ENCODE results near the gene PRDM16. TPM values are rescaled to one million over a fixed set of nuclear protein-coding genes. Genes with fewer than 3 reads are reported as not detected.

The PRDM16 gene
- total RNA-seq, 1 experiment from 2014 or later = 0.17 TPM

- H3K56ac ChIP-seq (ENCODE audit: insufficient read length, low read depth, low read length) = no peak overlapping the region
- H4K20me1 ChIP-seq (ENCODE audit: control insufficient read depth, insufficient read depth, insufficient read length) = no peaks in the 10 kb centered on the region
- no peak overlapping the region for H2BK15ac ChIP-seq (ENCODE audit: low read depth, low read length)
- H3K27me3 ChIP-seq (ENCODE audit: insufficient read depth, low read length) = no peaks in the 10 kb centered on the region
- H3K4me2 ChIP-seq (ENCODE audit: insufficient read depth, insufficient read length, low read length) = no peak overlapping the region
- H3K4ac ChIP-seq (ENCODE audit: low read depth, low read length) = no peak overlapping the region
- H3K27ac Mint-ChIP-seq = no peak overlapping the region
- H3K9me3 ChIP-seq (ENCODE audit: control insufficient read depth, low read depth, low read length) = no peaks in the 10 kb centered on the region
- no peak overlapping the region for H3K23ac ChIP-seq (ENCODE audit: insufficient read length, low read depth, low read length)
- H2BK12ac ChIP-seq (ENCODE audit: insufficient read length, low read depth, low read length) = no peak overlapping the region
- H3K18ac ChIP-seq (ENCODE audit: insufficient read length, low read depth, low read length) = no peak overlapping the region
- no peak overlapping the region for H2AK5ac ChIP-seq (ENCODE audit: insufficient read length, low read length)
- no peak overlapping the region for H2BK20ac ChIP-seq (ENCODE audit: low read depth, low read length, poor library complexity, severe bottlenecking)
- DNase-seq = no peak
- no peak overlapping the region for H2BK120ac ChIP-seq (ENCODE audit: low read depth, low read length, poor library complexity, severe bottlenecking)
- H3K27ac ChIP-seq (ENCODE audit: insufficient read length, low read depth, low read length) = no peak overlapping the region
- no peaks in the 10 kb centered on the region for H3K36me3 Mint-ChIP-seq (ENCODE audit: insufficient read depth in 1 of 3, low read depth in 3 of 3)
- H3K14ac ChIP-seq (ENCODE audit: insufficient read depth, low read length) = no peak overlapping the region; the same call in 1 of the 2 replicates
- no peak overlapping the region for H3K9ac ChIP-seq (ENCODE audit: extremely low read depth, insufficient read length, low read length)
- H3K23me2 ChIP-seq (ENCODE audit: insufficient read length, low read depth, low read length, poor library complexity, severe bottlenecking) = no peaks in the 10 kb centered on the region
- no peak overlapping the region for H3T11ph ChIP-seq (ENCODE audit: low read length)
- TF ChIP-seq, protein P1, sequence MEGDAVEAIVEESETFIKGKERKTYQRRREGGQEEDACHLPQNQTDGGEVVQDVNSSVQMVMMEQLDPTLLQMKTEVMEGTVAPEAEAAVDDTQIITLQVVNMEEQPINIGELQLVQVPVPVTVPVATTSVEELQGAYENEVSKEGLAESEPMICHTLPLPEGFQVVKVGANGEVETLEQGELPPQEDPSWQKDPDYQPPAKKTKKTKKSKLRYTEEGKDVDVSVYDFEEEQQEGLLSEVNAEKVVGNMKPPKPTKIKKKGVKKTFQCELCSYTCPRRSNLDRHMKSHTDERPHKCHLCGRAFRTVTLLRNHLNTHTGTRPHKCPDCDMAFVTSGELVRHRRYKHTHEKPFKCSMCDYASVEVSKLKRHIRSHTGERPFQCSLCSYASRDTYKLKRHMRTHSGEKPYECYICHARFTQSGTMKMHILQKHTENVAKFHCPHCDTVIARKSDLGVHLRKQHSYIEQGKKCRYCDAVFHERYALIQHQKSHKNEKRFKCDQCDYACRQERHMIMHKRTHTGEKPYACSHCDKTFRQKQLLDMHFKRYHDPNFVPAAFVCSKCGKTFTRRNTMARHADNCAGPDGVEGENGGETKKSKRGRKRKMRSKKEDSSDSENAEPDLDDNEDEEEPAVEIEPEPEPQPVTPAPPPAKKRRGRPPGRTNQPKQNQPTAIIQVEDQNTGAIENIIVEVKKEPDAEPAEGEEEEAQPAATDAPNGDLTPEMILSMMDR (conservative IDR thresholded peaks at IDR 0.05) = no peak
- no peaks in the 10 kb centered on the region; the same call in 1 of the 2 replicates for H3K27me3 Mint-ChIP-seq (ENCODE audit: low read depth)
- peaks cover 2 to 15% of the 10 kb centered on the region in 2 experiments; a peak in 3 of 4 replicates for H3K4me1 Mint-ChIP-seq
- H3K79me1 ChIP-seq (ENCODE audit: insufficient read depth, low read depth, low read length, poor library complexity, severe bottlenecking) = no peaks in the 10 kb centered on the region
- H3K9me3 Mint-ChIP-seq = no peaks in the 10 kb centered on the region
- no peak overlapping the region for H4K8ac ChIP-seq (replicated peaks; ENCODE audit: insufficient read length, low read depth, low read length)
- H3K4me1 ChIP-seq (ENCODE audit: insufficient read depth, low read length) = no peaks in the 10 kb centered on the region
- no peak overlapping the region for H4K5ac ChIP-seq (ENCODE audit: insufficient read length, low read depth, low read length)
- H2AFZ ChIP-seq (ENCODE audit: low read length) = no peak overlapping the region
- no peak overlapping the region for H2BK5ac ChIP-seq (ENCODE audit: insufficient read length, low read length)
- no CpG with 5 or more reads among the region's 15 CpGs for WGBS (ENCODE audit: extremely low coverage, insufficient read length, low lambda C conversion rate)
- H3K79me2 ChIP-seq (ENCODE audit: insufficient read depth, low read length) = no peaks in the 10 kb centered on the region
- H4K91ac ChIP-seq (ENCODE audit: insufficient read length, low read depth, low read length) = no peak overlapping the region
- no peak overlapping the region; a peak in 1 of 5 replicates for H3K4me3 Mint-ChIP-seq
Measured at GRCh38 chr1:3327936-3328590, 259.1 kb downstream of the PRDM16 start.

All from H9 (cell line).